GM21381 (cell line): Measurements from ENCODE around the gene DLEC1.

Experiments used
- ATAC-seq: cut with Tn5 transposase; IDR thresholded peaks from one replicate; pipeline ENCODE4 v1.9.1; 2021; ENCODE audit warnings: mild to moderate bottlenecking, moderate library complexity; ENCODE audit not compliant: unreplicated experiment

The DLEC1 gene

DNA sequence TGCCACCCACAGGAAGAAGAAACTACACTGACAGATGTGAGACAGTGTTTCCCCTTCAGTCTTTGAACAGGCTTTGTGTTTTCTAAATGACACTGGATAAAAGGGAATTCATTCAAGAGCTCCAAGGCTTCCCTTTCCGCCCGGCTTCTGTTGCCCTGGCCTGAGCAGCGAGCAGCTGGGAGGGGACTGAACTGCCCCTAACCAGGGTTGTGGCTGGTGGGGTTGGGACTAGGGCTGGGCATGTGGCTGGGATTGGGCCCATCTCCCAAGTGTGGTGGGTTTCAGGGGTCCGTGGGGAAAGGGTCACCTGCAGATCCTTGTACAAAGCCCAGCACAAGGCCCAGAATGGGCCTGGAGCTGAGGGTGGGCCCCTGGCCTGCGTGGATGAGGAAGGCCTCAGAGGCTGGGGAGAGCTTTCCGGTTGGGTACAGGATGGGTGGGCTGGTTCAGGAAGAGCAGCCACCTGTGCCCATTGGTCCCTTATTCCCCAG, 38.0 kb upstream of the DLEC1 start:
- no peak for ATAC-seq

DNA sequence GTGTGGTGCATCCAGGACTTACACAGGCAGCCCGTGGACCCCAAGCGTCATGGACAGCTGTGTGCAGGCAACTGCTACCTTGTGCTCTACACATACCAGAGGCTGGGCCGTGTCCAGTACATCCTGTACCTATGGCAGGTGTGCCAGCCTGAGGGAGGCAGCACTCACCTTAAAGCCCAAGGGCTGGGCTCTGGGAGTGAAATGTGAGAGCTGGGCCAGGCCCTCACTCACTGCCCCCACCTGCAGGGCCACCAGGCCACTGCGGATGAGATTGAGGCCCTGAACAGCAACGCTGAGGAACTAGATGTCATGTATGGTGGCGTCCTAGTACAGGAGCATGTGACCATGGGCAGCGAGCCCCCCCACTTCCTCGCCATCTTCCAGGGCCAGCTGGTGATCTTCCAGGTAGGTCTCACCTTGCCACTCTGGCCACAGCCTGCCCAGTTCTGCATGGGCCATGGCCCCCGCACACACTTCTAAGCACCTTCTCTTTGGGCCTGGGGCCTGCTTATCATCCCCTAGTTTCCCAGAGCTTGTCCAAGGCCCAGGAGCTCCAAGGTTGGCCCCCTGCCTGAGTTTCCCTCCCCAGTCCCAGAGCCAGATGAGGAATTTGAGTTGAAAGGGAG, 37.4 kb upstream of the DLEC1 start:
- ATAC-seq, result no peak

DNA sequence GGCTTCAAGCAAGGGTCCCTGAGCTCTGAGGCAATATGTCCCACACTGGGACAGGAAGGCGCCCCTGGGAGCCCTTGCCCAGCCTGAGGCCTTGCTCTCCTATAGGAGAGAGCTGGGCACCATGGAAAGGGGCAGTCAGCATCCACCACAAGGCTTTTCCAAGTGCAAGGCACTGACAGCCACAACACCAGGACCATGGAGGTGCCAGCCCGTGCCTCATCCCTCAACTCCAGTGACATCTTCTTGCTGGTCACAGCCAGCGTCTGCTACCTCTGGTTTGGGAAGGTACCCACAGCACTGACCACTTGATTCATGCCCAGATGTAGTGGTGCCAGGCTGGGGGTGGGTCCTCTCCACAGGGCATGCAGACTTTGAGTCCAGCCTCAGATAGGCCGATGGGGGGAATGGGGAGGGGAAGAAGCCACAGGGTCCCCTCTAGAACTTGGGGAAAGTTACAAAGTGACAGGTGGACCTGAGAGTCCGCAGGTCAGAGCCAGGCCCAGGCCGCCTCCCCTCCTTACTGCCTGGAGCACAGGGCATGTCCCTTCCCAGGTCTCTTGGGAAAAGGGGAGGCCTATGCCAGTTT, 36.6 kb upstream of the DLEC1 start:
- no peak for ATAC-seq

DNA sequence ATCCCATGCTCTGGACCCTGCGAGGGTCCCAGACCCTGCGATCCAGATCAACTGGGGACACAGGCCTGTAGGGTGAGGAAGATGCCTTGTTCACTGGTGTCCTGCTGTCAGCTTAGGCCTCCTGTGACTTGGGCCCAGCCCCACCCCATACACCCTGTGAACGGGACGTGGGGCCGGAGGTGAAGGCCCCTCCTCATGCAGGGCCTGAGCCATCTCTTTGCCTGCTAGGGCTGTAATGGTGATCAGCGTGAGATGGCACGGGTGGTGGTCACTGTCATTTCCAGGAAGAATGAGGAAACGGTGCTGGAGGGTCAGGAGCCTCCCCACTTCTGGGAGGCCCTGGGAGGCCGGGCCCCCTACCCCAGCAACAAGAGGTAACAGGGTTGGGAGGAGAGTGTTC, 36.1 kb upstream of the DLEC1 start:
- no peak for ATAC-seq

DNA sequence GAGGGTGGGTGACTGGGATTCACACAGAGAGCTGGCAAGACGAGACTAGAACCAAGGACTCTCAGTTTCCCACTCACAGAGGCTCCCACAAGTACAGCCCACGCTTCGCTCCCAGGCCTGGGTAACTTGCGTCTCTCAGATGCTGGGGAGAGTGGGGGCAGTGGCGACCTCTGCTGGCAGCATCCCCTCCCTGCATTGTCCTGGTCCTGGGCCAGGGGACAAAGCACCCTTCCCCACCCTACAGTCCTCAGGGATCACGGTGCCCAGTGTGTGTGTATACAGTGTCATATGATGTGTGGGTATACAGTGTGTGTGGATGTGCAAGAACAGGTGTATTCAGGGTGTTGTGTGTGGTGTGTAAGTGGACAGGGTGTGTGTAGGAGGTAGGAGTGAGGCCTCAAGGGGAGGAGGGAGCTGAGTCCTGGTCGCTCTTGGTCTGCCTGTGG, 35.6 kb upstream of the DLEC1 start:
- ATAC-seq, result no peak

DNA sequence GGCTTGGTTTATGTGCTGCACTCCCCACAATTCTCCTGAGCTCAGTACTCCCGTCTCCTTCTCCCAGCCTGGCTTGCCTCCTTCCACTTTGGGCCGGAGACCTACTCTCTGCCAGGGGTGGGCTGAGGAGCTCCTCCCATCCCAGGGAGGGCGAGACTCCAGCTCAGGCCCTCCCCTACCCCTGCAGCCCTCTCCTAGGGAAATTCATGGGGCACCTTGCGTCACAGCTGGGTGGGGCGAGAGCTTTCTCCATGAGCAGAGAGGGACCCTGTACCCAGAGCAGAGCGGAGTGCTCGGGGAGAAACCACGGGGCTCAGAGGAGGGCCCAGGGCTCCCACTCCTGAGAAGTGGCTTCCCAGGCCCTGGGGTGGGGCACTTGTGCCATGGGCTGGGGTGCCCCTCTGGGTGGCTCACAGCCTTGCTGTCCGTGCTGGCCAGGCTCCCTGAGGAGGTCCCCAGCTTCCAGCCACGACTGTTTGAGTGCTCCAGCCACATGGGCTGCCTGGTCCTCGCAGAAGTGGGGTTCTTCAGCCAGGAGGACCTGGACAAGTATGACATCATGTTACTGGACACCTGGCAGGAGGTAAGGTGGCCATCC, 35.1 kb upstream of the DLEC1 start:
- ATAC-seq, result no peak

DNA sequence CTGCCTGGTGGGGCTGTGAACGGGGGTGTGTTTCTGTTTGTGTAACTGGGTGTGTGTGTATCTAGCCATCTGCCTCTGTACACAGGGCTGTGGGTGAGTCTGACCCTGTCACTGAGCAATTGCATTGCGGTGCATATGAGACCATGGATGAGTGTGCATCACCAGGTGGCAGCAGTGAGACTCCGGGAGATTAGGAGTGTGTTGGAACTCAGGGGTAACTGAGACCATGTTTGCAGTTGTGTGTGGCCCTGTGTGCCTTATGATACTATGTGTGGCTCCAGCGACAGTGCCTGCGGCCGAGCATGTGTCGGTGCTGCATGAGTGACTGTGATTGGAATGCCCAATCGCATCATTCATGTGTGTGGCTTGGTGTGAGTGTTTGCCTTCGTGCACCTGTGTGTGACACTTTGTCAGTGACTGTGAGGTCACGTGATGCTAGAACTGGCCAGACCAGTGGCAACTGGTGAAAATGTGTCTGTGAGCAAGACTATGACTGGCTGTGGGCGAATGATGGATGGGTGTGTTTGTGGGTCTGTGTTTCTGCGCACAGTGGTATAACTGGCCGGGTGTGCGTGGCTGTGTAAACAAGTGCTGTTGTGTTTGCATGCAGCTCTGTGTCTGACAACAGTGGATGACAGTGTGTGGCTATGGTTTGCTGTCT, 34.5 kb upstream of the DLEC1 start:
- ATAC-seq, result no peak

DNA sequence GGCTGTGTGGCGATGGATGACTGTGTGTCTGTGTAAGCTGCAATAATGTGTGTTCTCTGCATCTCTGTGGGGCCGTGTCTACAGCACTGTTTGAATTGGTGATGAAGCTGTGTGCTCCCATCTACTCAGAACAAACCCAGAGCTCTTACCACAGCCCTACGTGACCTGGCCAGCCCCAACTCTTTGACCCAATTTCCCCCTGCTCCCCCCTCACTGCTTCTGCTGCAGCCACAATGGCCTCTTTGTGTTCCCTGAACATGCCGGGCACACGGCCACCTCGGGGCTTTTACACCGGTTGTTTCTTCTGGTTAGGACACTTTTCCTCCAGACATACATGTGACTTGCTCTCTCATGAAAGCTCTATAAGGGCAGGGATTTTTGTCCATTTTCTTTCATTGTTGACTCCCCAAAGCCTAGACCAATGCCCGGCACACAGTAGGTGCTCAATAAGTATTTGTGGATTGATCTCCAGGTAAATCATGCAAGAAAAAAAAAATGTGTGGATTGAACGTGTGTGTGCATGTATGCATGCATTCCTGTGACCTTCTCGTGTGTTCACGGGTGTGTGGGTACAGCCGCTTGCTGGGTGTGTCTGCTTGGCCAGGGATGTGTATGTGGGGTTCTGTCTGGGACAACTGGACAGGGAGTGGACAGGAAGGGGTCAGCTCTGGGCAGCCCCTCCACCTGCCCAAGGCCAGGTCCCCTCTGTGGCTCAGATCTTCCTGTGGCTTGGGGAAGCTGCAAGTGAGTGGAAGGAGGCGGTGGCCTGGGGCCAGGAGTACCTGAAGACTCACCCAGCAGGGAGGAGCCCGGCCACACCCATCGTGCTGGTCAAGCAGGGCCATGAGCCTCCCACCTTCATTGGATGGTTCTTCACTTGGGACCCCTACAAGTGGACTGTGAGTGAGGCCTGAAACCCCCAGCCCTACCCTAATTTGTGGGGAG, 33.7 kb upstream of the DLEC1 start:
- ATAC-seq, result no peak

DNA sequence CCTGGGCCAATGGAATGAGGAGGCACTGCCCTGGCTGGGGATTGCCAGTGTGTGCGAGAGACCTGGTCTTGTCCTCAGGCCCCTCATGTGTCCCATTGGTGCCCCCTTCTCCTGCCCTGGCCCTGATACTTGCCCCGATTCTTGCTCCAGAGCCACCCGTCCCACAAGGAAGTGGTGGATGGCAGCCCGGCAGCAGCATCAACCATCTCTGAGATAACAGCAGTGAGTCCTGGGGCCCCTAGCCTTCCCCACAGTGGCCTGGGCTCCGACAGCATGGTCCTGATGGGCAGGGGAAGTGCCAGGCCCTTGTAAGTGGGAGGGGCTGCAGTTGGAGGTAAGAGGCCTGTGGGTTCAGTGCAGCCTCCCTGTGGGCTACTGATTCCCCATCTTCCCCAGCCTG, 33.0 kb upstream of the DLEC1 start:
- ATAC-seq, result no peak

DNA sequence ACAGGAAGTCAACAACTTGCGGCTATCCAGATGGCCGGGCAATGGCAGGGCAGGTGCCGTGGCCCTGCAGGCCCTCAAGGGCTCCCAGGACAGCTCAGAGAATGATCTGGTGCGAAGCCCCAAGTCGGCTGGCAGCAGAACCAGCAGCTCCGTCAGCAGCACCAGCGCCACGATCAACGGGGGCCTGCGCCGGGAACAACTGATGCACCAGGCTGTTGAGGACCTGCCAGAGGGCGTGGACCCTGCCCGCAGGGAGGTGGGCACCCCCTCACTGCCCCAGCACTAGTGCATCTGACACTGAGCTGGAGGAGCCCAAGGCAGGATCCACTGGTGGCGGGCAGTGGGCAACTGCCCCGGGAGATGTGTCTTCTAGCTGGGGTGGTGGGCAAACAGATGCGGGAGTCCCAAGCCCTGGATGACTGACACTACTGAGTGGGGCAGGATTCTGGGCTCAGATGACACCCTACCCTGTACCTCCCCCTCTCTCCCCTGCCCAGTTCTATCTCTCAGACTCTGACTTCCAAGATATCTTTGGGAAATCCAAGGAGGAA, 32.5 kb upstream of the DLEC1 start:
- no peak for ATAC-seq

DNA sequence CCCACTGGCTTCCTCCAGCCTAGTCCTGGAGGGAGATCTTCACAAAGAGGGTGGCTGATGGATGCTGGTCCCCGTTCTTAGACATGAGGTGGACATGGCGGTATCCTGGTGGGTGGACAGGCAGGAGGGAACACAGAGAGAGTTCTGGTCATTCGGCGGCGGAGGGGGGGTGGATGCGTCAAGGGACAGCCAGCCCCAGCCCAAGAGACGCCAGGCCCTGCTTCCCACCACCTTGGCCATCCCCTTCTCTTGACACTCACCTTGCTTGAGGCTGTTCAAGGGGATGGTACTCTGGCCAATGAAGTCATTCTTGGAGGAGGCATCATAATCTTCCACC, 31.3 kb upstream of the DLEC1 start:
- ATAC-seq, result no peak

DNA sequence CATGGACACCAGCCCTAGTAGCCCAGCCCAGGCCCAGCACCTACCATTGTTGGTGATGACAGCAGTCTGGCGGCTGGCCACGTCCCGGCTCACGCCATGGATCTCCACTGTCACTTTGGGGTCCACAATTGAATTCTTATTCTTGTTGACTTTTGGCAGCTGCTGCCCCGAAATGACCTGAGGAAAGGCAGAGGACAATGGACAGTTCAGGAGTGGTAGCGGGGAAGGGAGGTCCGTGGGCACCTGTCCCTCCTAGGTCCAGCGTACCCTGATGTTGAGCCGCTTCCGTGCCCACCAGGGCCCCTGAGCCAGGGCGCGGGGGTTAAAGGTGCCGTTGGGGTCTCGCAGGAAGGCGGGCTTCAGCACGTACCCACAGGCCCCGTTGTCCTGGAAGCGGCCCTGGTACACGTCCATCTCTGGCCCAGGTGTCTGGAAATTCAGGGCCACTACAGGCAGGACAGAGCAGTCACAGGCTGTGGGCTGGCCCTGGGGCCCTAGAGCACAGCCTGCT, 30.8 kb upstream of the DLEC1 start:
- ATAC-seq, result no peak

DNA sequence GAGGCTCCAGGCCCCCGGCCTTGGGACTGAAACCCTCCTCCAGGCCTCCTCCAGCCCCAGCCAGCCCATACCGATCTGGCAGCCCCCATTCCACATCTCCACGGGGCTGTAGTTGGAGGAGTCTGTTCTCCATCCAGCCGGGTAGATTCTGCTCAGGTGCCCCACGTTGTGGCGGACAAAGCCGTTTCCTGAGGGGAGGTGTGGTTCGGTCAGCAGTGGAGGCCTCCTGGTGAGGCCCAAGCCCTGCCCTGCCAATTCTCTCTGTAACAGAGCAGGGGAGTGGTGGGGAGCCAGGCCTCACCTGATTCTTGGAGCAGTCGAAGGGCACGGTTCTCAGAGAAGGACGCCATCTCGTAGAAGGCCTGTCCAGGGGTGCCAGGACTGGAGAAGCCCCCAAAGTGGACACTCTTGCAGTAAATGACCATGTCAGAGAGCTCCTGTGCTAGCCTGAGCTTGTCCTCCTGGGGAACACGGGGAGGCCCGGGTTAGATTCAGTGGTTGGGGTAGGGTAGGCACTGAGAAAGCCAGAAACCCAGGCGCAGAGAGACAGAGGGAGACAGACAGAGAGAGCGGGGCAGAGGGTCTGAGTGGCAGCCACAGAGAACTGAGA, 29.9 kb upstream of the DLEC1 start:
- no peak for ATAC-seq

DNA sequence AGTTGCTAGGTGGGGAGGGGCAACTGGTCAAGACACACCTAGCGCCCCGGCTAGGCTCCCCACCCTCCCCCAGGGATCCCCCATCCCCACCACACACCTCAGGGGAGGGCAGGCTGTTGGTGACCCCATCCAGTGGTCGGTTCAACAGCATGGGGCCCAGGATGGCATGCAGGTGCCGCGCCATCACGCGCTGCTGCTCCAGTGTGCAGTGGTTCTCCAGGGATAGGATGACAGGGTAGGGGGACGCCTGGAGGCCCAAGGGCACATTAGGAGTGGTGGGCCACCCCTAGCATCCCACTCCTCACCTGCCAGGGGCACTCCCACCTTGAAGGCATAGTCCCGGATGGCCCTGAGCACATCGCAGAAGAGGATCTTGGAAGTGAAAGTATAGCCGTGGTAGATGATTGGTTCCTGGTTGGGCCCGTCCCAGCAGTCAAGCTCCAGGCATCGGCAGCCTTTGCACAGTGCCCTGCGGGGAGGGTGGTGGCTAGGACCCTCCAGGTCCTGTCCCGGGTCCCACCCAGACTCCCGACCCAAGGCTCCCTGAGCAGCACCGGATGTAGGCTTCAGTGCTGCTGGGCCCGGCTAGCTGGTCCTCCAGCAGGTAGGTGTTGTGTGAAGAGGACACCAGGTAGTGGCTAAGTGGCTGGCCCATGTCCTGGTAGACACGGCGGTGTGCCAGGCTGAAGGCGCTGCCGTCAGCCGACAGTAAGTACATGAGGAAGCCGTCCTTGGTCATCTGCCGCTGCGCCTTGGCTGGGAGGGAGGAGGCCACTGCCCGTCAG, 29.0 kb upstream of the DLEC1 start:
- ATAC-seq, result no peak

DNA sequence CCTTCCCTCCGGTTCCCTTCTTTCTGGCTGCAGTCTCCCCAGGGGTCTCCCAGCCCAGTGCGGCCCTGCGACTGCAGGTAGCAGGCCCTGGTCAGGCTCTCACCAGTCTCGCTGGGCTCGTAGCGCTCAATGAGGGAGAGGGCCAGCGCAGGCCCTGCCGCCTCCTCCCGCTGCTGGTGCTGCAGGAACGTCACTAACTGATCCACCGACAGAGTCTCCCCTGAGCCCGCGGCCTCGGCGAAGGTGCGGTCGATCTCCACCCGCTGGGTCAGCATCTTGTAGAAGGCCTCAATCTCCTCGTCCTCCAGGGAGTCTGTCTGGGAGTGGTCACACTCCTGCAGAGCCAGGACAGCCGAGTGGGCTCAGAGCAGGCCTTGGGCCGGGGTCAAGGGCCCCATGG, 27.9 kb upstream of the DLEC1 start:
- ATAC-seq, result no peak

DNA sequence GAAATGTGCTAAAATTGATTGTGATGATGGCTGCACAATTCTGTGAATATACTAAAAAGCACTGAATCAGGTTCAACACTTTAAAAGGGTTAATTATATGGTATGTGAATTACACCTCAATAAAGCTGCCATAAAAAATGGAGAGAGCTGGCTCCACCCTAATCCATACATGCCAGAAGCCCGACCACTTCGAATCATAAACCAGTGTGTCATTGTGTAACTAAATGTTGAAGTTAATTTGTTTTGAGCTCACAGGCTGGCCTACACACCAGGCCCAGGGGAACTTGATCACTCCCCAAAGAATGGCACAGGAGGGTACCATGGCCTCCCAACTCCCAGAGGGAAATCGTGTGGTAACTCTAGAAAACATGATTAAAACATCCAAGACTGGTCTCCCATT, 23.5 kb upstream of the DLEC1 start:
- no peak for ATAC-seq

DNA sequence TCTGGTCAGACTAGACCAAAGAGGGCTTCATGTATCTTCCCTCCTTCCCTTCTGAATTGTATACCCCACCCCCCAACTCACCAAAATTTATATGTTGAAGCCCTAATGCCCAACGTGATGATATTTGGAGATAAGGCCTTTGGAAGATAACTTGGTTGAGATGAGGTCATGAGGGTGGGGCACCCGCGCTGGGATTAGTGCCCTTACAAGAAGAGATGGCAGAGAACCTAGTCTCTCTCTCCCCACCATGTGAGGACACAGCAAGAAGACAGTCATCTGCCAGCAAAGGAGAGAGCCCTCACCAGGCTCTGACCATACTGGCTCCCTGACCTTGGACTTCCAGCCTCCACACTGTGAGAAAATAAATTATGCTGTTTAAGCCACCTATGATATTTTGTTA, 23.0 kb upstream of the DLEC1 start:
- ATAC-seq, result no peak

DNA sequence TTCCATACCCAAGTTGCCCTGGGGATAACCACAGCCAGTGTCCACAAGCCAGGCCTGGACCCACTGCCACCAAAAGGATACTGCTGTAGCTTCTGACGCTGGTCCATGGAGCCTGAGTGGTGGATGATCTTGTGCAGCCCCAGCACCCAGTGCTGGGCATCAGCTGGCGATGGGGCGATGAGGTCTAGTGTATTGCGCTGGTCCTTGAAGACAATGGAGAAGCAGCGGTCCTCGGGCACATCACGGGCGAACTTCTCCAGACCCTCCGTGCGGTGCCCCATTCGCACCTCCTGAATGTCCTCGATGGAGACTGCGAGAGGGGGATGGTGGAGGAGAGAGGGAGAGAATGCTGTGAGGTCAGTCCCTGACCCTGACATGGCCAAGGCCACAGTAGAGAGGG, 22.6 kb upstream of the DLEC1 start:
- ATAC-seq, result no peak

DNA sequence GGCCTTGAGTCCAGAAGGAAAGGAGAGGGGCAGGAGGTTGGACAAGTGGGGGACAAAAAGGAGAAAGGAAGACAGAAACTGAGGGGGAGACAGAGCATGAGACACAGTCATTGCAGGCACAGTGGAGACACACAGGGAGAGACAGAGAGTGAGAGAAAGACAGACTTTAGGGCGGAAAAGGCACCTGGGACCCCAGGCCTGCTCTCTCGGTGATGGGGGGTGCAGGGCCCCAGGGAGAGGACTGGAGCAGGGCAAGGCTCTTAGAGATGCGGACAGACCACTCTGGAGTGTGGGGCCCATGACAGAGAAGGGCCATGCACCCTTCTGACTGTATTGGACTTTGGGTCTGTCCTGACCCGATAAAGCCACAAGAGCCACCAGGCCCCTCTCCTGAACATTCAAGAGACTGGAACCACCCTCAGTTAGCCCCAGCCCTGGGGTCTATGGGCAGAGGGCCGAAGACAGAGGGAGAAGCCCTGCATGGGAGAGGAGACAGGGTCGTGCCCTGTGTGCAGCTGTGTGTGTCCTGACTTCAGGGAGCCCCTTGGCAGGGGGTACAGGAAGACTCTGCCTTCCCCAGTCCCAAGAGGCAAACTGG, 22.1 kb upstream of the DLEC1 start:
- no peak for ATAC-seq
